GM19397 (cell line): ENCODE measurements around the gene OR2A1.
A peak's percentile ranks its signal among the peaks of the same experiment; 100 is the strongest.
"Not testable (repeated sequence)": the region's sequence is repeated elsewhere in the genome, so short reads cannot be mapped to it uniquely, and the experiment has no call there.

ENCODE experiments used
- ATAC-seq: cut with Tn5 transposase; IDR thresholded peaks from one replicate; pipeline ENCODE4 v1.9.1; 2021; ENCODE audit warnings: mild to moderate bottlenecking, moderate library complexity; ENCODE audit not compliant: unreplicated experiment

OR2A1 gene, protein sequence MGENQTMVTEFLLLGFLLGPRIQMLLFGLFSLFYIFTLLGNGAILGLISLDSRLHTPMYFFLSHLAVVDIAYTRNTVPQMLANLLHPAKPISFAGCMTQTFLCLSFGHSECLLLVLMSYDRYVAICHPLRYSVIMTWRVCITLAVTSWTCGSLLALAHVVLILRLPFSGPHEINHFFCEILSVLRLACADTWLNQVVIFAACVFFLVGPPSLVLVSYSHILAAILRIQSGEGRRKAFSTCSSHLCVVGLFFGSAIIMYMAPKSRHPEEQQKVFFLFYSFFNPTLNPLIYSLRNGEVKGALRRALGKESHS

GRCh38 chr7:144311872-144312469, at the start of gene OR2A1:
Gene OR2A1 (plus strand): TSS chr7:144312419. CDS start chr7:144318125, 5,706 bp downstream.
- ATAC-seq = not testable (repeated sequence)

- not testable (repeated sequence) for ATAC-seq
Measured at GRCh38 chr7:144264692-144265091, 47.5 kb upstream of the OR2A1 start, which contains the start of gene OR2A7. Gene OR2A7 (minus strand): TSS chr7:144264792. CDS start chr7:144259628, 5,164 bp downstream.

- ATAC-seq = not testable (repeated sequence)
Measured at GRCh38 chr7:144269188-144269587, 43.0 kb upstream of the OR2A1 start, which contains the start of gene CTAGE8. Gene CTAGE8 (minus strand): TSS chr7:144269288. CDS start chr7:144269250, 38 bp downstream.

DNA sequence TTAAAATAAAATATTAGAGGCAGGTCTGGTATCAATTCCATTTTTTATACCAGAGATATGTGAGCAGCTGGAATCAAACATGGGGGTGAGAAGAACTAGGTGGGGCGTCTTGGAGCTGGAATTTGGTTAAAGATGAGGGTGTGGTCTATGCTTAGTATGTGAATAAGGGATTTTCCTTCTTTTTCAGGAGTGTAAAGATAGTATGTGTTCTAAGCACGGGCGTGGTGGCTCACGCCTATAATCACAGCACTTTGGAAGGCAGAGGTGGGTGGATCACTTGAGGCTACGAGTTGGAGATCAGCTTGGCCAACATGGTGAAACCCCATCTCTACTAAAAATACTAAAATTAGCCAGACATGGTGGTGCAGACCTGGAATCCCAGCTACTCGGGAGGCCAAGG, 36.9 kb upstream of the OR2A1 start:
- ATAC-seq = not testable (repeated sequence)

DNA sequence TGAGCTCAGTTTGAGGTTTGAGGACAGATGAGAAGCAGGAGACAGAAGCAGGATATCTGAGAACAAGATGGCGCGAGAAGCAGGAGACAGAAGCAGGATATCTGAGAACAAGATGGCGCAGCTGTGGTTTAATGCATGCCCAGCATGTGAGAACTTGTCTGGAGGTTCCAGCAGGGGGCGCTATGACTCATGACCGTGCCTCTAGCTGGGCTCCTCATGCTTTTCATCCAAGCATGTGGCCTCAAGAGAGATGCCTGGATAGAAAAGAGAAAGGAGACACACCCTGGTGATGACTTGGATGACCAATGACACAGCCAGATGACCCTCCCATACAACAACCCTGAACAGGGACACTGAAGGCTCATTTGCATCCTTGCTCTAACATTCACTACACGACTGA, 32.2 kb upstream of the OR2A1 start:
- ATAC-seq = not testable (repeated sequence)

GRCh38 chr7:144281981-144282380, 30.2 kb upstream of the OR2A1 start:
- not testable (repeated sequence) for ATAC-seq

DNA sequence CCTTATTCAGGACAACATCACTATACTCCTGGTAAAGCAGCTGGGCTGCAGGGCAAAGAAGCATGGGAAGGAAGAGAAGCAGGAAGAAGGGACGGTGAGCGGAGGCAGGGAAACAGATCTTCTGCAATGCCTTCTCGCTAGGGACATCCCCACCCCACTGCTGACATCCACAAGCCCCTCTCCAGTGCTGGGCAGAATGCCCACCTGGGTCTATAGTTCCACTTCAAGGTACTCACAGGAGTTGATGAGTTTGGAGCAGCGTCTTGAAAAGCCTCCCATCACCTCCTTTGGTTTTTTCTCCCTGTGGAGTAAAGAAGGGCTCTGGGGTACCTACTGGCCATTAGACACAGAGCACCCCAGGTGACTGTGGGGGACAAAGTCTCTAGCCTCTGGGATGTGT, 29.7 kb upstream of the OR2A1 start:
- not testable (repeated sequence) for ATAC-seq

- ATAC-seq = not testable (repeated sequence)
Measured at GRCh38 chr7:144283716-144284115, 28.5 kb upstream of the OR2A1 start.

- not testable (repeated sequence) for ATAC-seq
Measured at GRCh38 chr7:144287171-144287784, 24.9 kb upstream of the OR2A1 start.

- ATAC-seq = not testable (repeated sequence)
Measured at GRCh38 chr7:144291607-144292006, 20.6 kb upstream of the OR2A1 start.

DNA sequence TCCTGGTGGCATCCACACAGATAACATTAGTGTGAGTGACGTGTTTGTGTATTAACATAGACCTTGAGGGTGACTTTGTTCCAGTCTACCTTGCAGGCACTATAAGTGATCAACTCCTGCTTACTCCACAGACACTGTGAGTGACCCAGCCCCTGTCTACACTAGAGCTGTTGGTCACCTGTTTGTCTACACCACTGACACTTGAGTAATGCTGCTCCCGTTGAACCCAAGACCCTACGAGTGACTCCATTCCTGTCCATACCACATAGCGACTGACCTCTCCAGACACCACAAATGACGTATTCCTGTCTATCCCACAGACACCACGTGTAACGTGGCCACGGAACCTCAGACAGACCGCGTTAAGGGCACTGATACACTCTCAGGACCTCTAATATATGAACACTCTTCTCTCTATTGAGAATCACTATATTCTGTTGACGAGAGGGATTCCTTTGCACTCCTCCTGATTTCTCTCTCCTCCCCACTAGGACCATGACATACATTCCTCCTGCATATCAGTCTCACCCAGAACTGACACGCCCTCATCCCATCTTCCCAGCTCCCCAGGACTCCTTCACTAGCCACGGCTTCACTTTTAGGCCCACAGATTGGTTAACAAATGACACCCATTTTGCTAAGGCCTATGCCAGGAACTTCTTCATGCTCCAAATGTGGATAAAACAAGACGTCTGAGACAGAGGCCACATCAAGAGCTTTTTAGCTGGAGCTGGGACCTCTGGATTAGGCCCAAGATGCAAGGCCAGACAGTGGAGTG, 19.6 kb upstream of the OR2A1 start:
- ATAC-seq = not testable (repeated sequence)

DNA sequence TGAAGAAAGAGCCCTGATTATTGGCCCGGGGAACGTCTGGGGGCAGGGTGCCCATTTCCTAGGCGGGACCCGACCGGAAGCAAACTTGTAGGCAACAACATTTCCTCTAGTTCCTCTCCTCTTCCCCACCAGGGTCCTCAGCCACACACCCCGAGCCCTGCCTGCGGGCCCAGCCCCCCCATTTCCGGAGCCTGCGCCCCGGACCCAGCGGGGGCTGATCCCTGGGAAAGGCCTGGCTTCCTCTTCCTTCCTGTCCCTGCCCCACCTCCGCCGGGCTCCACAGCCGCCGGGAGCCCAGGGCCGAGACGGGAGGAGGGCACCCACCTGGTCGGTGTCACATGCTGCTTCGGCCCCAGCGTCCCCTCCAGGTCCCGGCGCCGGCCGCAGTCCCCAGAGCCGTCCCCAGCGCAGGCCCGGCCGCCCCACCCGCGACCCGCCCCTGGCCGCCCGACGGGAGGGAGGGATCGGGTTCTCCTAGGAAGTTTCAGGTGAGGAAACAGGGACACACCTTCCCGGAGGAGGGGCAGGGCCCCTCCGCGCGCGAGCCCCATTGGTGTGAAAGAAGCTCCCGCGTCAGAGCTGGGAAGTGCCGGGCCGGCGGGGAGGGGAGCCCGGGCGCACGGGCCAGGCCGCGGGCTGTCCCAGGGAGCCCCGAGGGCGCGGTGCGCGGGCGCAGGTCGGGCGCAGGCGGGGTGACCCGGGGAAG, 18.3 kb upstream of the OR2A1 start:
- ATAC-seq = peak; percentile 82

- ATAC-seq = not testable (repeated sequence)
Measured at GRCh38 chr7:144302578-144303303, 9.5 kb upstream of the OR2A1 start.

DNA sequence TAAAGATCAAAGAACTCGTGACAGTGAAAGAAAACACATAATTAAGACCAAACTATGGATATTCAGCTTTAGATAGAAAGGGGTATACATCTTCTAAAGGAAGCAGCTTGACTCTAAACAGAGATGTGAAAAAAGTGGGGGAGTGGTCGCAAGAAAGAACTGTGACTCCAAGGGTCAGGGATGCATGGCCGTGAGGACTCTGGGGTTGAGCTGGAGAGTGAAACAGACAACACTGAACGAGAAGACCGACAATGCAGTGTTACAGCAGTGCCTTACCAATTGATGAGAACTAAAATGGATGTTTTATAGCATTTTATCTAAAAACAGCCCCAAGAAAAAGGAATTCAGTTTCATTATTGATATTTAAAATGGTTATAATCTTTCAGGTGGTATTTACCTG, 8.6 kb upstream of the OR2A1 start:
- ATAC-seq = not testable (repeated sequence)

DNA sequence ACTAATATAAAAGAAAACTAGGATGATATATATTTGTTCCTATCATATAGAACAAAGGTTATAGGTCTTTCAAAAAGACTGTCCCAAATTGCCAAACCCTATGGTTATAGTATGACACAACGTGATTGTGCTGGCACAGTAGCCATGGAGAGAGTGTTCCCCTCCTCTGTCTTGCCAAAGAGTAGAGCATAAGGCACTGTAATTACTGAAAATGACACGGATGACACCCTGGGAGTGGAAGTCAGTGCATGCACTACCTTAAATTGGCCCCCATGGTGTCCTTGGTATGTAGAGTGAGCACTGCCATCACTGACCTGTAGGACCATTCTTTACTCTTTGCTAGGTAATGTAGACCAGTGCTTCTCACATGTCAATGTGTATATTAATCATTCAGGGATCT, 7.1 kb upstream of the OR2A1 start:
- not testable (repeated sequence) for ATAC-seq

GRCh38 chr7:144309702-144310101, 2.5 kb upstream of the OR2A1 start:
- ATAC-seq = not testable (repeated sequence)

DNA sequence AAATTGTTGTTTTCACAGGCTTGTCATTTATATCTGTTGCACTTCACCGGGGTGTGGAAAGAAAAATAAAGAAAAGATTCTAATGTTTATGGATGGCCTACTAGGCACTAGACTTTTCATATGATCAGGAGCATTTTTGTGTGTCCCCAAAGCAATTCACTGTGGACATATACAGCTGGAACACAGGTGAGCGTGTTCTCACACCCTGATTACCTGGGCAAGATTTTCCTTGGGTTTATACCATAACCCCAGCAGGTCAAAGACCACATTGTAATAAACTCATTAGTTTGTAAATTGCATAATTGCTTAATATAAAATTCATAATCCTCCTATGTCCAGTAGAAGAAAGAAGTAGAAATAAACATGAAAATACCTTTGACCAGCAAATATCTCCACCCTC, 1.0 kb upstream of the OR2A1 start:
- ATAC-seq = not testable (repeated sequence)

DNA sequence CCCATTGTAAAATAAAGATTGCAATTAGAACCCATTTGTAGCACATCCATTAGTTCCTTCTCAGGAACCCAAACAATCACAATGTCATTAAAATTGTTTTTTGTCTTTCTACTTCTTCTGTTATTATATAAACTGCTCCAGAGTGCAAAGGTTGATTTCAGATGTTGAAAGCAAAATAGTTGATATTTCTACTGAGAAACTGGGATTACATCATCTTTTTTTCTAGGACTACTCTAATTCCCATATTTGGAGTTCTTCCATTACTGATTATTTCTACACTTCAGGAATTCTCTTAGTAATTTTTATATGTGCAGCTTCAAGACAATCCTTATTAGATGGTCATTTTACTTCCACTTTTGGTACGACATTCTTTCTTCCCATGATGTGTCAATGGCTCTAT, 5.3 kb downstream of the OR2A1 start:
- not testable (repeated sequence) for ATAC-seq

DNA sequence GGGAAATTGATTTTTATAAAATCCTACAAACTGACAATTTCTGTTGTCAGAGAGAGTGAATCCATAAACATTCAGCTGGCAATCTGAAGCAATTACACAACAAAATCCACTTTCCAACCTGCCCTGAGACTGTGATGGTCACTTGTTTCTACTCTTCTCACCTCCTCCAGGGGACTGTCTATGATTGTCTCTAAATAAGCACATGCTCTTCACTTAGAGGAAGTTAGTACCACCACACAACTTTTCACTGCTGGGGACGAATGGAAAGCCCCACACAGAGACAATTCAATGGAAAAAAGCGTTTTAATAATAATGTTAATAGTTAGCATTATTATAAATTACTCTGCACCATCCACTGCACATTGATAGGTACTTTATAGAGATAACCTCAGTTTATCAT, 7.3 kb downstream of the OR2A1 start:
- not testable (repeated sequence) for ATAC-seq
